Adrenal gland (tissue), 5 donors: ENCODE data around the gene FXYD5.

Experiments
- POLR2A ChIP-seq, 2 donors: fragments of 450-650 bp; IDR thresholded peaks; one replicate each; pipeline ENCODE4 v1.6.1; 2017; ENCODE audit warnings: antibody characterized with exemption in 2 of 2, mild to moderate bottlenecking in 2 of 2, moderate library complexity in 1 of 2
- TF ChIP-seq, protein P1 (sequence below), 6 experiments: fragments of 450-650 bp in 4 of 6; fragments of 200-600 bp in 2 of 6; sonication (generic) in 1 of 6; IDR thresholded peaks; 1 replicate in 5 of 6; 2 replicates in 1 of 6; pipeline versions ENCODE4 v1.5.1 to v1.8.0; 2016 to 2021; ENCODE audit warnings: antibody characterized with exemption in 6 of 6, mild to moderate bottlenecking in 2 of 6, moderate library complexity in 1 of 6
- donor health status: DM: no; HTN: no; CAD: no.

DNA sequence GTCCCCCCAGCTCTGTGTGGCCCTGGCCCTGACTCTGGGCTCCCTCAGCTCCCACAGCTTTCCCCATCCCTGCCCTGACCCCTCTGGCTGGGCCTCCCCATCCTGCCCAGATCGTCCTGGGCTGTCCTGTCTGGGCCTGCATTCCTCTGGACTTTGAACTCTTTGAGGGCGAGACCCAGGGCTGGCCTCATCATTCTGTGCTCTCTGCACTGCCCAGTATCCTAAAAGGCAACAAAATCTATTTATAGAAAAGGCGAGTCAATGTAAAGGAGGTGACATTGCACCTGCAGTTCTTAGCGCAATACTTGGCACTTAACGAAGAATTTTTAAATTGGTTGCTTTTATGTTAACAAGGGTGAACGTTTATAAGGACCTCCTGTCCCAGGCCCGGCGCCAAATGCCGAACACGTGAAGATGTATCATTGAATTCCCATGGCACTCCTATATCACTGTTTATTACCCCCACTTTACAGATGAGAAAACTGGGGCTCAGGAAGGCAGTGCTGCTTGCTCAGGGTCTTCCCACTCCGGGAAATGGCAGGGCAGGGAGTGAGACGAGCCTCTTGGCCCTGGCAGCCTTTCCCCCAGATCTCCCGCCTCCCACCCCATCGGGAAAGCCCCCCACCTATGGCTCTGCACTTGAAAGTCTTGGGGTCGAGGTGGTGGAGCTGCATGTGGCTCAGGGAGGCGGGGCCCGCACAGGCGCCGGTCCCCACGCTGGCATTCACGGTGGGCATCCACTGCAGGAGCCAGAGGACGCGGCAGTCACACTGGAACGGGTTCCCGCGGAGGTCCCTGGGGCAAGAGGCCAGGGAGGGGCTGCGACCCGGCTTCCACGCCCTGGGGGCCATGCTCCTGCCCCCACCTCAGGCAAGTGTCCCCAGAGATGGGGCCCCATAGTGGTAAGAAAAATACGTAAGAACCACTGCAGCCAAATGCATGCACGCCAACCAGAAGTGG is 23.5 kb upstream of the FXYD5 start:
- TF ChIP-seq, protein P1, sequence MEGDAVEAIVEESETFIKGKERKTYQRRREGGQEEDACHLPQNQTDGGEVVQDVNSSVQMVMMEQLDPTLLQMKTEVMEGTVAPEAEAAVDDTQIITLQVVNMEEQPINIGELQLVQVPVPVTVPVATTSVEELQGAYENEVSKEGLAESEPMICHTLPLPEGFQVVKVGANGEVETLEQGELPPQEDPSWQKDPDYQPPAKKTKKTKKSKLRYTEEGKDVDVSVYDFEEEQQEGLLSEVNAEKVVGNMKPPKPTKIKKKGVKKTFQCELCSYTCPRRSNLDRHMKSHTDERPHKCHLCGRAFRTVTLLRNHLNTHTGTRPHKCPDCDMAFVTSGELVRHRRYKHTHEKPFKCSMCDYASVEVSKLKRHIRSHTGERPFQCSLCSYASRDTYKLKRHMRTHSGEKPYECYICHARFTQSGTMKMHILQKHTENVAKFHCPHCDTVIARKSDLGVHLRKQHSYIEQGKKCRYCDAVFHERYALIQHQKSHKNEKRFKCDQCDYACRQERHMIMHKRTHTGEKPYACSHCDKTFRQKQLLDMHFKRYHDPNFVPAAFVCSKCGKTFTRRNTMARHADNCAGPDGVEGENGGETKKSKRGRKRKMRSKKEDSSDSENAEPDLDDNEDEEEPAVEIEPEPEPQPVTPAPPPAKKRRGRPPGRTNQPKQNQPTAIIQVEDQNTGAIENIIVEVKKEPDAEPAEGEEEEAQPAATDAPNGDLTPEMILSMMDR (IDR thresholded peaks at IDR 0.05), result no peak
- no peak for TF ChIP-seq POLR2A (IDR thresholded peaks at IDR 0.05)
